WTC11 (cell line): ENCODE data around the gene CGREF1.

ENCODE experiments used
- CREM ChIP-seq: sonication (generic); formaldehyde crosslinking; IDR thresholded peaks from 2 replicates; pipeline ENCODE4 v1.8.1; 2022; ENCODE audit warnings: mild to moderate bottlenecking, missing genetic modification reagents, moderate library complexity
- ESRRA ChIP-seq: sonication (generic); formaldehyde crosslinking; IDR thresholded peaks from 2 replicates; pipeline ENCODE4 v1.8.1; 2022; ENCODE audit warnings: mild to moderate bottlenecking, missing genetic modification reagents, borderline replicate concordance
- HMGA2 ChIP-seq: fragments of 250-450 bp; sonication (Bioruptor Pico); IDR thresholded peaks from 2 replicates; pipeline ENCODE4 v1.4.0; 2021; ENCODE audit warnings: mild to moderate bottlenecking, moderate library complexity
- ZNF219 ChIP-seq: sonication (generic); formaldehyde crosslinking; IDR thresholded peaks from 2 replicates; pipeline ENCODE4 v1.8.0; 2023; ENCODE audit warnings: missing genetic modification reagents, mild to moderate bottlenecking, borderline replicate concordance
- ZNF263 ChIP-seq: sonication (generic); formaldehyde crosslinking; IDR thresholded peaks from 2 replicates; pipeline ENCODE4 v1.8.1; 2022; ENCODE audit warnings: low read depth, mild to moderate bottlenecking, moderate library complexity, missing genetic modification reagents
- TF ChIP-seq, protein P1 (sequence below): fragments of 200-600 bp; IDR thresholded peaks from 2 replicates; pipeline ENCODE4 v1.8.0; 2022; ENCODE audit warnings: antibody characterized with exemption
- TF ChIP-seq, protein P2 (sequence below): sonication (generic); formaldehyde crosslinking; IDR thresholded peaks from 2 replicates; pipeline ENCODE4 v1.8.1; 2022; ENCODE audit warnings: mild to moderate bottlenecking, moderate library complexity, missing genetic modification reagents
- TF ChIP-seq, protein P3 (sequence below): sonication (generic); formaldehyde crosslinking; conservative IDR thresholded peaks from 2 replicates; pipeline ENCODE4 v1.8.1; 2022; ENCODE audit warnings: mild to moderate bottlenecking, missing genetic modification reagents

DNA sequence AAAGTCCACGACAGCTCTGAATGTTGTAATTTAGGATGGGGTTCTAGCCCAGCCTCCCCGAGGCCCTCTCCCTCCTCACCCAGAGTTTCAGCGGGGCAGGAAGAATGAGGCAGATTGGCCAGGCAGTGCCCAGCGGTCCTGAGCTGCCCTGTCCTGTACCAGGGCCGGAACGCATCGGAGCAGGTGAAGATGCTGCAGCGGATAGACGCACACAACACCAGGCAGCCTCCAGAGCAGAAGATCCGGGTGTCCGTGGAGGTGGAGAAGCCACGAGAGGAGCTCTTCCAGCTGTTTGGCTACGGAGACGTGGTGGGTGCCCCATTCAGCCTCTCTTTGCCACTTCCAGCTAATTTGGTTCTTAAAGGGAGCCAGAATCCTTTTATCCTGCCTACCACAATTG lies 21.6 kb downstream of the CGREF1 start:
- TF ChIP-seq, protein P1, sequence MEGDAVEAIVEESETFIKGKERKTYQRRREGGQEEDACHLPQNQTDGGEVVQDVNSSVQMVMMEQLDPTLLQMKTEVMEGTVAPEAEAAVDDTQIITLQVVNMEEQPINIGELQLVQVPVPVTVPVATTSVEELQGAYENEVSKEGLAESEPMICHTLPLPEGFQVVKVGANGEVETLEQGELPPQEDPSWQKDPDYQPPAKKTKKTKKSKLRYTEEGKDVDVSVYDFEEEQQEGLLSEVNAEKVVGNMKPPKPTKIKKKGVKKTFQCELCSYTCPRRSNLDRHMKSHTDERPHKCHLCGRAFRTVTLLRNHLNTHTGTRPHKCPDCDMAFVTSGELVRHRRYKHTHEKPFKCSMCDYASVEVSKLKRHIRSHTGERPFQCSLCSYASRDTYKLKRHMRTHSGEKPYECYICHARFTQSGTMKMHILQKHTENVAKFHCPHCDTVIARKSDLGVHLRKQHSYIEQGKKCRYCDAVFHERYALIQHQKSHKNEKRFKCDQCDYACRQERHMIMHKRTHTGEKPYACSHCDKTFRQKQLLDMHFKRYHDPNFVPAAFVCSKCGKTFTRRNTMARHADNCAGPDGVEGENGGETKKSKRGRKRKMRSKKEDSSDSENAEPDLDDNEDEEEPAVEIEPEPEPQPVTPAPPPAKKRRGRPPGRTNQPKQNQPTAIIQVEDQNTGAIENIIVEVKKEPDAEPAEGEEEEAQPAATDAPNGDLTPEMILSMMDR, result no peak
- TF ChIP-seq CREM (CRISPR knock-in tag), result no peak
- TF ChIP-seq ESRRA (CRISPR knock-in tag), result no peak
- TF ChIP-seq, protein P2, sequence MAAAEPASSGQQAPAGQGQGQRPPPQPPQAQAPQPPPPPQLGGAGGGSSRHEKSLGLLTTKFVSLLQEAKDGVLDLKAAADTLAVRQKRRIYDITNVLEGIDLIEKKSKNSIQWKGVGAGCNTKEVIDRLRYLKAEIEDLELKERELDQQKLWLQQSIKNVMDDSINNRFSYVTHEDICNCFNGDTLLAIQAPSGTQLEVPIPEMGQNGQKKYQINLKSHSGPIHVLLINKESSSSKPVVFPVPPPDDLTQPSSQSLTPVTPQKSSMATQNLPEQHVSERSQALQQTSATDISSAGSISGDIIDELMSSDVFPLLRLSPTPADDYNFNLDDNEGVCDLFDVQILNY (CRISPR knock-in tag), result no peak
- no peak for TF ChIP-seq HMGA2
- TF ChIP-seq, protein P3, sequence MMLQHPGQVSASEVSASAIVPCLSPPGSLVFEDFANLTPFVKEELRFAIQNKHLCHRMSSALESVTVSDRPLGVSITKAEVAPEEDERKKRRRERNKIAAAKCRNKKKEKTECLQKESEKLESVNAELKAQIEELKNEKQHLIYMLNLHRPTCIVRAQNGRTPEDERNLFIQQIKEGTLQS, result no peak
- TF ChIP-seq ZNF219, result no peak
- TF ChIP-seq ZNF263, result no peak
